HCT116 (cell line): ENCODE results near the gene RHBDF1. TPM values are rescaled to one million over a fixed set of nuclear protein-coding genes. Genes with fewer than 3 reads are reported as not detected.

ENCODE experiments used
- ATAC-seq: fragments of 200-7000 bp; cut with Tn5 transposase; 2 replicates; pipeline ENCODE4 v1.9.1; 2020; ENCODE audit warnings: mild to moderate bottlenecking, moderate library complexity
- BruUV-seq: library from RNA; stranded (reverse); fragments of 400-500 nt; replicated peaks from 2 replicates; lab custom pipeline; 2021; lab: Mats Ljungman, UMichigan
- CTCF ChIA-PET: fragments of 300-600 bp; sonication (Branson Sonifier 250); formaldehyde crosslinking; loops from one replicate; lab custom pipeline; 2021; ENCODE audit warnings: antibody characterized with exemption; lab: Charles Lee
- POLR2A ChIA-PET: fragments of 300-600, 350-600 bp; sonication (Branson Sonifier 250); formaldehyde crosslinking; loops from one replicate; lab custom pipeline; 2021; ENCODE audit warnings: antibody characterized with exemption; lab: Charles Lee
- RAD21 ChIA-PET, 2 experiments: fragments of 300-600 bp; sonication (Branson Sonifier 250); formaldehyde crosslinking; loops; one replicate each; lab custom pipeline; 2023; ENCODE audit warnings: low total read pairs in 2 of 2; ENCODE audit not compliant: uncharacterized antibody in 2 of 2, unreplicated experiment in 2 of 2, low non-redundant PET in 1 of 2; lab: Charles Lee
- DNase-seq: peaks from one replicate; pipeline ENCODE4 v3.0.0-alpha.2; 2010; ENCODE audit warnings: low read depth, low spot score
- H2AFZ ChIP-seq: fragments of 200-600 bp; shearing (Covaris generic), sonication (generic); 2 replicates; pipeline ENCODE4 v1.6.1; 2017; ENCODE audit warnings: low read depth, mixed run types, mixed read lengths, antibody characterized with exemption, low read length; ENCODE audit not compliant: poor library complexity, severe bottlenecking
- H3K27ac ChIP-seq: 2 replicates; pipeline ENCODE4 v1.5.1; 2012; ENCODE audit warnings: low read depth, low read length
- H3K27me3 ChIP-seq: fragments of 200-600 bp; sonication (generic); 2 replicates; pipeline ENCODE4 v1.6.1; 2016; ENCODE audit warnings: mixed run types, low read length, mixed read lengths; ENCODE audit not compliant: insufficient read depth
- H3K36me3 ChIP-seq, 2 experiments: fragments of 200-500 bp in 1 of 2; fragments of 200-600 bp in 1 of 2; sonication (Bioruptor generic) in 1 of 2; sonication (generic) in 1 of 2; 2 replicates each; pipeline versions ENCODE4 v1.5.1 to v1.6.1; 2014 to 2016; ENCODE audit warnings: low read length in 2 of 2, inconsistent platforms in 1 of 2, mixed read lengths in 1 of 2, mixed run types in 1 of 2; ENCODE audit not compliant: insufficient read depth in 2 of 2, control insufficient read depth in 1 of 2
- H3K4me1 ChIP-seq, 2 experiments: fragments of 200-600 bp in 1 of 2; sonication (generic) in 1 of 2; 2 replicates each; pipeline versions ENCODE4 v1.5.1 to v1.6.1; 2012 to 2017; ENCODE audit warnings: low read length in 2 of 2, inconsistent platforms in 1 of 2, mild to moderate bottlenecking in 1 of 2, mixed read lengths in 1 of 2, mixed run types in 1 of 2, moderate library complexity in 1 of 2; ENCODE audit not compliant: insufficient read depth in 2 of 2, control insufficient read depth in 1 of 2
- H3K4me2 ChIP-seq: fragments of 200-600 bp; sonication (generic); 2 replicates; pipeline ENCODE4 v1.6.1; 2017; ENCODE audit warnings: mixed run types, low read length, mixed read lengths
- H3K4me3 ChIP-seq, 2 experiments: fragments of 200-600 bp in 1 of 2; sonication (generic) in 1 of 2; replicated peaks in 1 of 2; 2 replicates each; pipeline ENCODE4 v1.5.1; 2011 to 2016; ENCODE audit warnings: low read length in 2 of 2, control low read depth in 1 of 2, low read depth in 1 of 2, mild to moderate bottlenecking in 1 of 2, mixed read lengths in 1 of 2, mixed run types in 1 of 2
- H3K79me2 ChIP-seq: fragments of 200-600 bp; sonication (generic); 2 replicates; pipeline ENCODE4 v1.6.1; 2017; ENCODE audit warnings: mild to moderate bottlenecking, mixed run types, low read length, moderate library complexity, mixed read lengths; ENCODE audit not compliant: insufficient read depth
- H3K9ac ChIP-seq: fragments of 200-600 bp; sonication (generic); 2 replicates; pipeline ENCODE4 v1.6.1; 2016; ENCODE audit warnings: low read length, mixed read lengths
- H3K9me2 ChIP-seq: fragments of 200-600 bp; sonication (generic), shearing (Covaris generic); 2 replicates; pipeline ENCODE4 v1.6.1; 2017; ENCODE audit warnings: mixed run types, mild to moderate bottlenecking, moderate library complexity; ENCODE audit not compliant: insufficient read depth
- H3K9me3 ChIP-seq, 2 experiments: fragments of 200-500 bp in 1 of 2; fragments of 200-600 bp in 1 of 2; sonication (Bioruptor generic) in 1 of 2; sonication (generic) in 1 of 2; 2 replicates each; pipeline ENCODE4 v1.6.1; 2014 to 2017; ENCODE audit warnings: low read length in 2 of 2, mixed read lengths in 2 of 2, inconsistent platforms in 1 of 2, low read depth in 1 of 2, mild to moderate bottlenecking in 1 of 2, mixed run types in 1 of 2, moderate library complexity in 1 of 2; ENCODE audit not compliant: control insufficient read depth in 1 of 2, insufficient read depth in 1 of 2
- H4K20me1 ChIP-seq: fragments of 200-600 bp; sonication (generic), shearing (Covaris generic); 2 replicates; pipeline ENCODE4 v1.6.1; 2017; ENCODE audit warnings: mixed run types, mild to moderate bottlenecking, moderate library complexity; ENCODE audit not compliant: insufficient read depth
- CBX3 ChIP-seq: IDR thresholded peaks from 2 replicates; pipeline ENCODE4 v1.6.1; 2012; ENCODE audit warnings: low read depth
- EGR1 ChIP-seq: IDR thresholded peaks from 2 replicates; pipeline ENCODE4 v1.6.1; 2012; ENCODE audit warnings: low read depth
- ELF1 ChIP-seq: IDR thresholded peaks from 2 replicates; pipeline ENCODE4 v1.6.1; 2012; ENCODE audit warnings: low read depth, borderline replicate concordance
- EZH2 ChIP-seq: fragments of 200-600 bp; sonication (generic); IDR thresholded peaks from 2 replicates; pipeline ENCODE4 v1.6.1; 2017; ENCODE audit warnings: antibody characterized with exemption, mixed run types
- EZH2phosphoT487 ChIP-seq: fragments of 200-600 bp; IDR thresholded peaks from 2 replicates; pipeline ENCODE4 v1.6.1; 2018; ENCODE audit warnings: antibody characterized with exemption, borderline replicate concordance
- POLR2A ChIP-seq: IDR thresholded peaks from 2 replicates; pipeline ENCODE4 v1.7.0; 2011; ENCODE audit warnings: borderline replicate concordance; ENCODE audit not compliant: insufficient read depth, insufficient read length; ENCODE audit errors: extremely low read depth
- POLR2AphosphoS5 ChIP-seq: IDR thresholded peaks from 2 replicates; pipeline ENCODE4 v1.6.1; 2011; ENCODE audit warnings: mild to moderate bottlenecking, low read depth, low read length, moderate library complexity
- SP1 ChIP-seq: IDR thresholded peaks from 2 replicates; pipeline ENCODE4 v1.6.1; 2012; ENCODE audit warnings: low read depth
- SRF ChIP-seq: IDR thresholded peaks from 2 replicates; pipeline ENCODE4 v1.6.1; 2012; ENCODE audit warnings: low read depth
- ZBTB33 ChIP-seq: IDR thresholded peaks from 2 replicates; pipeline ENCODE4 v1.6.1; 2011; ENCODE audit warnings: mild to moderate bottlenecking, low read length, moderate library complexity; ENCODE audit not compliant: insufficient replicate concordance; ENCODE audit errors: extremely low read depth
- ZFX ChIP-seq: fragments of 450-650 bp; IDR thresholded peaks from 2 replicates; pipeline ENCODE4 v1.6.1; 2017
- ZNF274 ChIP-seq: fragments of 200-500 bp; sonication (Bioruptor generic); IDR thresholded peaks from 2 replicates; pipeline ENCODE4 v1.6.1; 2014; ENCODE audit warnings: mild to moderate bottlenecking, low read depth, low read length, inconsistent platforms
- intact Hi-C: fragments of 100-400 bp; cut with micrococcal nuclease; formaldehyde crosslinking; loops from 2 replicates; pipeline ENCODE4 v1.10.0; 2022
- total RNA-seq: library from RNA; stranded (reverse); gene quantifications from one replicate; pipeline ENCODE4 v1.2.1, GENCODE V29; 2021; ENCODE audit not compliant: unreplicated experiment
- TF ChIP-seq, protein P1 (sequence below), 3 experiments: fragments of 200-600 bp in 1 of 3; sonication (generic) in 1 of 3; IDR thresholded peaks in 2 of 3; conservative IDR thresholded peaks in 1 of 3; 2 replicates each; pipeline ENCODE4 v1.5.1; 2012 to 2017; ENCODE audit warnings: low read depth in 2 of 3, low read length in 2 of 3, antibody characterized with exemption in 1 of 3, borderline replicate concordance in 1 of 3, control low read depth in 1 of 3, mild to moderate bottlenecking in 1 of 3, mixed read lengths in 1 of 3, mixed run types in 1 of 3, moderate library complexity in 1 of 3; ENCODE audit not compliant: insufficient read depth in 1 of 3
- TF ChIP-seq, protein P2 (sequence below): IDR thresholded peaks from 2 replicates; pipeline ENCODE4 v1.6.1; 2012; ENCODE audit warnings: low read depth
- TF ChIP-seq, protein P3 (sequence below): IDR thresholded peaks from 2 replicates; pipeline ENCODE4 v1.6.1; 2012

RHBDF1 gene
- total RNA-seq, 1 experiment from 2014 or later = 19.8 TPM

- TF ChIP-seq, protein P1, sequence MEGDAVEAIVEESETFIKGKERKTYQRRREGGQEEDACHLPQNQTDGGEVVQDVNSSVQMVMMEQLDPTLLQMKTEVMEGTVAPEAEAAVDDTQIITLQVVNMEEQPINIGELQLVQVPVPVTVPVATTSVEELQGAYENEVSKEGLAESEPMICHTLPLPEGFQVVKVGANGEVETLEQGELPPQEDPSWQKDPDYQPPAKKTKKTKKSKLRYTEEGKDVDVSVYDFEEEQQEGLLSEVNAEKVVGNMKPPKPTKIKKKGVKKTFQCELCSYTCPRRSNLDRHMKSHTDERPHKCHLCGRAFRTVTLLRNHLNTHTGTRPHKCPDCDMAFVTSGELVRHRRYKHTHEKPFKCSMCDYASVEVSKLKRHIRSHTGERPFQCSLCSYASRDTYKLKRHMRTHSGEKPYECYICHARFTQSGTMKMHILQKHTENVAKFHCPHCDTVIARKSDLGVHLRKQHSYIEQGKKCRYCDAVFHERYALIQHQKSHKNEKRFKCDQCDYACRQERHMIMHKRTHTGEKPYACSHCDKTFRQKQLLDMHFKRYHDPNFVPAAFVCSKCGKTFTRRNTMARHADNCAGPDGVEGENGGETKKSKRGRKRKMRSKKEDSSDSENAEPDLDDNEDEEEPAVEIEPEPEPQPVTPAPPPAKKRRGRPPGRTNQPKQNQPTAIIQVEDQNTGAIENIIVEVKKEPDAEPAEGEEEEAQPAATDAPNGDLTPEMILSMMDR (IDR thresholded peaks at IDR 0.05 in 2 of 3, conservative IDR thresholded peaks at IDR 0.05 in 1 of 3; ENCODE audit: borderline replicate concordance in 1 of 3, insufficient read depth in 1 of 3, low read depth in 2 of 3, low read length in 2 of 3) = peak; percentile 74 to 95 (median 76)
- TF ChIP-seq ELF1 = no peak
These were observed 6.7 kb downstream of the RHBDF1 start (continued) for GRCh38 chr16:65745-66144.

DNA sequence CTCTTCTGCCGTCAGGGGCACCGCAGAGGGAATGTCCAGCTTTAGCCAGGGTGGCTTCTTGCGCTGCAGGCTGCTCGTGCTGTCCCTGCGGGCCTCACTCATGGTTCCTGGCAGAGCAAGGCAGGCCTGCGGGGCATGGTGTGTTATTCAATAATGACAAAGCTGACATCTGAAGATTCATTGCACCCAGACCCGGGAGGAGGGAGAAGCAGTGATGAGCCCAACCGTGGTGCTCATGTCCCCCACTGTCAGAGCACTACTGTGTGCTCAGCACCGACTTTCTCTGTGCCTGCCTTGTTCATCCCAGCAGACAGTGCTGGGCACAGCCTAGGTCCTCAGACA, 7.5 kb downstream of the RHBDF1 start:
- no peaks in the 10 kb centered on the region for H3K79me2 ChIP-seq
- ATAC-seq (no peak), DNase-seq (no peak)
- peaks cover 0 to 3% of the 10 kb centered on the region in 2 experiments; a peak in 1 of 4 replicates for H3K4me1 ChIP-seq
- H3K9me2 ChIP-seq = no peaks in the 10 kb centered on the region
- H3K9ac ChIP-seq = no peak overlapping the region
- H3K4me3 ChIP-seq = no peak overlapping the region
- POLR2A ChIA-PET = no interaction called here
- no peaks in the 10 kb centered on the region for H4K20me1 ChIP-seq
- H3K36me3 ChIP-seq = no peaks in the 10 kb centered on the region
- RAD21 ChIA-PET = no interaction called here
- no peaks in the 10 kb centered on the region for H3K9me3 ChIP-seq
- no peak overlapping the region for H3K27ac ChIP-seq
- H2AFZ ChIP-seq = no peak overlapping the region
- intact Hi-C loops = loop anchor here (1.0 kb wide), 1 partner anchor 32 kb away; no protein-coding TSS in a partner anchor
- H3K4me2 ChIP-seq = no peak overlapping the region
- CTCF ChIA-PET = no interaction called here
- BruUV-seq = no TSS peak
- H3K27me3 ChIP-seq = no peaks in the 10 kb centered on the region
- TF ChIP-seq, protein P2, sequence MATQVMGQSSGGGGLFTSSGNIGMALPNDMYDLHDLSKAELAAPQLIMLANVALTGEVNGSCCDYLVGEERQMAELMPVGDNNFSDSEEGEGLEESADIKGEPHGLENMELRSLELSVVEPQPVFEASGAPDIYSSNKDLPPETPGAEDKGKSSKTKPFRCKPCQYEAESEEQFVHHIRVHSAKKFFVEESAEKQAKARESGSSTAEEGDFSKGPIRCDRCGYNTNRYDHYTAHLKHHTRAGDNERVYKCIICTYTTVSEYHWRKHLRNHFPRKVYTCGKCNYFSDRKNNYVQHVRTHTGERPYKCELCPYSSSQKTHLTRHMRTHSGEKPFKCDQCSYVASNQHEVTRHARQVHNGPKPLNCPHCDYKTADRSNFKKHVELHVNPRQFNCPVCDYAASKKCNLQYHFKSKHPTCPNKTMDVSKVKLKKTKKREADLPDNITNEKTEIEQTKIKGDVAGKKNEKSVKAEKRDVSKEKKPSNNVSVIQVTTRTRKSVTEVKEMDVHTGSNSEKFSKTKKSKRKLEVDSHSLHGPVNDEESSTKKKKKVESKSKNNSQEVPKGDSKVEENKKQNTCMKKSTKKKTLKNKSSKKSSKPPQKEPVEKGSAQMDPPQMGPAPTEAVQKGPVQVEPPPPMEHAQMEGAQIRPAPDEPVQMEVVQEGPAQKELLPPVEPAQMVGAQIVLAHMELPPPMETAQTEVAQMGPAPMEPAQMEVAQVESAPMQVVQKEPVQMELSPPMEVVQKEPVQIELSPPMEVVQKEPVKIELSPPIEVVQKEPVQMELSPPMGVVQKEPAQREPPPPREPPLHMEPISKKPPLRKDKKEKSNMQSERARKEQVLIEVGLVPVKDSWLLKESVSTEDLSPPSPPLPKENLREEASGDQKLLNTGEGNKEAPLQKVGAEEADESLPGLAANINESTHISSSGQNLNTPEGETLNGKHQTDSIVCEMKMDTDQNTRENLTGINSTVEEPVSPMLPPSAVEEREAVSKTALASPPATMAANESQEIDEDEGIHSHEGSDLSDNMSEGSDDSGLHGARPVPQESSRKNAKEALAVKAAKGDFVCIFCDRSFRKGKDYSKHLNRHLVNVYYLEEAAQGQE = no peak
- no peak for TF ChIP-seq POLR2AphosphoS5
- TF ChIP-seq SP1 = no peak
- no peak for TF ChIP-seq EZH2
- no peak for TF ChIP-seq SRF
- TF ChIP-seq ZFX = no peak
- TF ChIP-seq, protein P3, sequence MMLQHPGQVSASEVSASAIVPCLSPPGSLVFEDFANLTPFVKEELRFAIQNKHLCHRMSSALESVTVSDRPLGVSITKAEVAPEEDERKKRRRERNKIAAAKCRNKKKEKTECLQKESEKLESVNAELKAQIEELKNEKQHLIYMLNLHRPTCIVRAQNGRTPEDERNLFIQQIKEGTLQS = no peak
- TF ChIP-seq ZNF274 = no peak
- TF ChIP-seq ELF1 = no peak
- TF ChIP-seq POLR2A = no peak
- no peak for TF ChIP-seq CBX3
- TF ChIP-seq, protein P1 (IDR thresholded peaks at IDR 0.05 in 2 of 3, conservative IDR thresholded peaks at IDR 0.05 in 1 of 3; ENCODE audit: borderline replicate concordance in 1 of 3, insufficient read depth in 1 of 3, low read depth in 2 of 3, low read length in 2 of 3) = no peak
- TF ChIP-seq EGR1 = no peak
- TF ChIP-seq ZBTB33 = no peak
- TF ChIP-seq EZH2phosphoT487 = no peak
